GM12801 (cell line): ENCODE measurements around the gene SH3RF3.

ENCODE experiments used
- TF ChIP-seq, protein P1 (sequence below): IDR thresholded peaks from one replicate; pipeline ENCODE4 v1.5.1; 2011; ENCODE audit warnings: control low read depth; ENCODE audit not compliant: insufficient read length; ENCODE audit errors: extremely low read depth

The SH3RF3 gene

DNA sequence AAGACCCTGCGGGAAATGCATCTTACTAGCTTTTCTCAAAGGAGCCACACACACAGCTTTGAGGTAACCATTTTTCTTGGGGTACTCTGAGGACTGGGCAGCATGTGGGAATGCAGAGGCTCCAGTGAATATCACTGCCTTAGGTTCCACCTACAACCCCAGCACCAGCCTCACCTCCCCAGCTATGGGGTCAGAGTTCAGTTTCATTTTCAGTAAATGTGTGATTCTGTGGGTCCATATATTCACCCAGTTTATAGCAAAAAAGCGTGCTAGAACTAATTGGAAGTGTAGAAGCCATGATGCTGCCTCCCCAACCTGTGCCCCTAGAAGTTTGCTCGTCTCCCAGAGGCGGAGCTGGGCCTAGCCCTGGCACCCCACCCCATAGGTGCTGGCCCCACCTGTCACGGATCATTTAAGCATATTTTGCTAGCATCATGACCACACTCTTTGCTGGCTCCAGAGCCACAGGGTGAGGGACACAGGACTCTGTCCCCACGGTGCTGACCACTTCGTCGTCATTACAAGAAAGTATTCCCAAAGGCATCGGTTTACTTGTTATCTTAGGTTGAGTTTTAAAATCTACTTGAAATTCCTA is 57.7 kb downstream of the SH3RF3 start:
- TF ChIP-seq, protein P1, sequence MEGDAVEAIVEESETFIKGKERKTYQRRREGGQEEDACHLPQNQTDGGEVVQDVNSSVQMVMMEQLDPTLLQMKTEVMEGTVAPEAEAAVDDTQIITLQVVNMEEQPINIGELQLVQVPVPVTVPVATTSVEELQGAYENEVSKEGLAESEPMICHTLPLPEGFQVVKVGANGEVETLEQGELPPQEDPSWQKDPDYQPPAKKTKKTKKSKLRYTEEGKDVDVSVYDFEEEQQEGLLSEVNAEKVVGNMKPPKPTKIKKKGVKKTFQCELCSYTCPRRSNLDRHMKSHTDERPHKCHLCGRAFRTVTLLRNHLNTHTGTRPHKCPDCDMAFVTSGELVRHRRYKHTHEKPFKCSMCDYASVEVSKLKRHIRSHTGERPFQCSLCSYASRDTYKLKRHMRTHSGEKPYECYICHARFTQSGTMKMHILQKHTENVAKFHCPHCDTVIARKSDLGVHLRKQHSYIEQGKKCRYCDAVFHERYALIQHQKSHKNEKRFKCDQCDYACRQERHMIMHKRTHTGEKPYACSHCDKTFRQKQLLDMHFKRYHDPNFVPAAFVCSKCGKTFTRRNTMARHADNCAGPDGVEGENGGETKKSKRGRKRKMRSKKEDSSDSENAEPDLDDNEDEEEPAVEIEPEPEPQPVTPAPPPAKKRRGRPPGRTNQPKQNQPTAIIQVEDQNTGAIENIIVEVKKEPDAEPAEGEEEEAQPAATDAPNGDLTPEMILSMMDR: no peak

DNA sequence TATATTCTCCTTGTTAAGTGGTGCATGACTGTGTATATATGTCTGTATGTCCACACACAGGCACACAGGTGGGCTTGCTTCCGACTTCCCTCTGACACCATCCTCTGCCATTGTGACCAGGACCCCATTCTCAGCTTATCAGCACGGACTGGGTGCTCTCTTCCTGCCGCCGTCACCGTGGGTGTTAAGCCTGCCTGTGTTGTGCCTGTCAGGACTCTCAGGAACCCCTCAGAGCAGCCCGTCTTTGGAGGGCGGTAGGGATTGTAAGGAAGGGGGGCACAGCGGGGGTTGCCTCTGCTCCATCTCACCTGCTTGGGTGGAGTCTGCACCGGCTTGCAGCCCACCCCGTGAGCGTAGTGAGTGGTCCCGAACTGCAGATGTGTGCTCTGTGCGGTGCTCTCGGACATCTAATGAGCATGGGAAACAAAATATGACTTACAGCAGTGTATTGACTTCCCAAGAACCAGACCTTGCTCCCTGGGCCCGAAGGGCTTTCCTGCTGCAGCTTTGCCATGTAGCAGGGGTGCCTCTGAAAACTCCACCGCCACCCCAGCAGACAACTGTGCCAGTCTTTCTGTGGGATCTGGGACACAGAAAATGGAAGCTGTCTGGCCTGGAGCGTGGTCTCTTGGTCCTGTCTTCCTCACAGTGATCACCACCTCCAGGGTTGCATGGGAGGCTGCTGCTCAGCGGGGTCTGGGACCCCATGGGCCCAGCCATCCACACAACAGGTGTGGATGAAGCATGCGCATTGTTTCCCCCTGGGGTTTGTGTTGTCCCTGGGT is 58.9 kb downstream of the SH3RF3 start:
- TF ChIP-seq, protein P1: no peak

DNA sequence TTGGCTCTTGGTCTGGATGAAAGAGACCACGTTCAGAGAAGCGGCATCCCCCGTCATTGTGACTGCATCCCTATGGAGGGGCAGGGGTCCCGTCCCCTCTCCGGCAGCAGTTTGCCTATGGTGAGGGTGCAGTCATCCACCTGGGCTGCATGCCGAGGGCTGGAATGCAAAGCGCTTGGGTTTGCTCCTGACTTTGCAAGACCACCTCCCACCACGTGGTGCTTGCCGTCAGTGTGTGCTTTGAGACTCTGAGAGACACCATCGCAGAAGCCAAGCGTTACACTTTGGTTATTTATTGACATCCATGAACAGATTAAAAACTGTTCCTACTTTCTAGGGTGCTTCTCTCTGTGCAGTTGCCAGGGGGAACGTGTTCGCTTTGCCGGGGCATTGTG is 59.5 kb downstream of the SH3RF3 start:
- TF ChIP-seq, protein P1: no peak

DNA sequence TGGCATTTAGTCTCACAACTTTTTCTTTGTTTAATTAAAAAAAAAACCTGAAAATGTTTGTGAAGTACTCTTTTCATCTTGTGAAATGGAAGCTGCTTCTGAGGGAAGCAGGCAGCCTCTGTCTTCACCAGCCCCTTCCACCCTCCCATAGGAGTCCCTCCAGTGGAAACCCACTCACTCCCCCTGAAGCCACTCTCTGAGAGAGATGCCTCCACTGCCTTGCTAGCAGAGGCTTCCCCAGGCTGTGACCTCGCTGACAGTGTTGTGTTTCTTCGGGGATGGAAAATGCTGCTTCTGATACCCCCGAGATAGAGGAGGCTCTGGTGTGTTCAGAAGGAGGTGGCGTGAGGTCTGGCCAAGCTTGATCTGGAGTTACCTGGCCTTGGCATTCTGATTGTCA is 59.9 kb downstream of the SH3RF3 start:
- TF ChIP-seq, protein P1: no peak

DNA sequence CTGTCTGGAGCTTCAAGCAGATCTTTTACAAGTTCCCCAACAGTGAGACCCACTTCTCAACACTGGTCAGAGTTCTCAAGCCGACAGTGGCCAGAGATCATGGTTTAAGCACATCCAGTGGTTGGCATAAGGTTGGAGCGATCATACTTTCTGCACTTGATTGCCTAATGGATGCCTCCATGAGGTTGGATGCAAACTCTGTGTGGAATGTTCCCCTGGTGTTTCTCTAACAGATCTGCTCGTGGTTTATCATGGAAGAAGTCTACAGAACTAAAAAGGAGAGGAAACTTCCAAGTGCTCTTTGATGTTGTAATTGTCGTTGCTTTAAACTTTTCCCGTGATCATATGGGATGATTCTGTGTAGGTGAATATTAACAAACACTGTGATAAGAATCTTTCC is 60.7 kb downstream of the SH3RF3 start:
- TF ChIP-seq, protein P1: no peak

DNA sequence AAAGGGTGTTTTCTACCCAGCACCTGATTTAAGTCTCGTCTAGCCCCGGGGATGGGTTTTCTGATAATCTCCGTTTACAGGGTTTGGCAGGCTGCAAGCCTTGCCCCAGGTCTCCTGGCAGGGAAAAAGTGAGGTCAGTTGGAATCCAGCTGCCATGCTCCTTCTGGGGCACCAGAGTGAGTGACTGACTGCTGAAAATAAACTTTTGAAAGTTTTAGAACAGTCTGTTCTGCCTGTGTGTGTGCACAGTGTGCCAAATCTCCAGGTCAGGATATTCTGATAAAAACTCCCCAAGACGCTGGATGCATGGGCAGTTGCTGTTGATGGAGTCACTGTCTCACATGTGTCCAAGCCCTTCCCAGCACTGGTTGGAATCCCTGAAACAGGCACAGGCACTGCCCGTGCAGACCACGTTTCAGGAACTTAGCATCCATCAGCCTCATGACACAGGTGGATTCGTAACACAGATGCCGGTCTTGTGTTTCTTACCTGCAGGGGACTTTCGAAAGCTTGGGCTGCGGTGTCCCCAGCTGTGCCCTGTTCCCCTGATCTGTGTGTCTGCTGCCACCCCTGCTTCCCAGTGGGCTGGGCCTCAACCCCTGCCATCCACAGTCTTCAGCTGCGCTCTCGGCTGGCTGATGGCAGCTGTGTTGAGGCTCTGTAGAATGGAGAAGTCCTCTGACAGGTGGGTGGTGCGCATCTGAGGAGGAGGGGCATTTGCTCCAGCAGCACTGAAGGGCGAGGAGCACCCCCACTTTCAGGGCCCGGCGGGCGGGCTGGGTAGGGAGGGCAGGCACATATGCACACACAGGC is 65.0 kb downstream of the SH3RF3 start:
- TF ChIP-seq, protein P1: no peak

DNA sequence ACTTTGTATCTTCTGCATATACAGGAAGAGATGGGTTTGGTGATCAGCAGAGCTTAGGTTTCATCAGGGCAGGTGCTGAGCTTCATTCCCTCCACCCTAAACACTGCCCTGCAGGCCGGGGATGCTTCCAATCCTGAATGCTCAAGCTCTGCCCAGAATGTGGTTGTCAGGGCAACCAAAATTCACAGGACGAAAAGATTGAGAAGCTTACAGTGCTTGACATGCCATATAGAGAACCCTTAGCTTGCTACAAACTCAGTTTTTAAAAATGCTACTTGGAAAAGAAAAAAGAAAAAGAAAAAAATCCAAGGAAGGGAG is 65.6 kb downstream of the SH3RF3 start:
- TF ChIP-seq, protein P1: no peak
